HepG2 (cell line): ENCODE results near the gene MZF1. TPM values are rescaled to one million over a fixed set of nuclear protein-coding genes. Genes with fewer than 3 reads are reported as not detected.

ENCODE experiments used
- FOXM1 ChIP-seq: sonication (generic); formaldehyde crosslinking; IDR thresholded peaks from 2 replicates; pipeline ENCODE4 v1.5.0; 2020; ENCODE audit warnings: missing genetic modification reagents
- HMGA1 ChIP-seq: sonication (generic); formaldehyde crosslinking; conservative IDR thresholded peaks from 2 replicates; pipeline ENCODE4 v1.4.0; 2020; ENCODE audit warnings: missing genetic modification reagents
- HNRNPUL1 ChIP-seq: fragments of 200-400 bp; formaldehyde crosslinking; IDR thresholded peaks from 2 replicates; pipeline ENCODE4 v1.6.1; 2017; ENCODE audit warnings: low read depth, mild to moderate bottlenecking, low read length, moderate library complexity
- HOXA5 ChIP-seq: sonication (generic); formaldehyde crosslinking; IDR thresholded peaks from 2 replicates; pipeline ENCODE4 v1.4.0; 2020; ENCODE audit warnings: missing genetic modification reagents
- KDM5B ChIP-seq: sonication (generic); formaldehyde crosslinking; IDR thresholded peaks from 2 replicates; pipeline ENCODE4 v1.4.0; 2020; ENCODE audit warnings: missing genetic modification reagents, mild to moderate bottlenecking, borderline replicate concordance
- MAFG ChIP-seq: sonication (generic); formaldehyde crosslinking; IDR thresholded peaks from 2 replicates; pipeline ENCODE4 v1.5.1; 2020; ENCODE audit warnings: mild to moderate bottlenecking, missing genetic modification reagents
- MED8 ChIP-seq: sonication (generic); formaldehyde crosslinking; IDR thresholded peaks from 2 replicates; pipeline ENCODE4 v1.8.1; 2023; ENCODE audit warnings: mild to moderate bottlenecking, missing genetic modification reagents; ENCODE audit not compliant: insufficient replicate concordance
- MYC ChIP-seq: sonication (generic); formaldehyde crosslinking; IDR thresholded peaks from 2 replicates; pipeline ENCODE4 v1.9.0; 2021; ENCODE audit warnings: missing genetic modification reagents, borderline replicate concordance
- PAX8 ChIP-seq: sonication (generic); formaldehyde crosslinking; IDR thresholded peaks from 2 replicates; pipeline ENCODE4 v1.8.0; 2022; ENCODE audit warnings: mild to moderate bottlenecking, missing genetic modification reagents, borderline replicate concordance
- RARA ChIP-seq: IDR thresholded peaks from 2 replicates; pipeline ENCODE4 v1.6.1; 2016; ENCODE audit warnings: missing genetic modification reagents, missing compliant biosample characterization
- SNRNP70 ChIP-seq: fragments of 200-400 bp; formaldehyde crosslinking; IDR thresholded peaks from 2 replicates; pipeline ENCODE4 v1.6.1; 2017; ENCODE audit warnings: mild to moderate bottlenecking, low read depth, low read length, moderate library complexity
- TFDP2 ChIP-seq: sonication (generic); formaldehyde crosslinking; IDR thresholded peaks from 2 replicates; pipeline ENCODE4 v1.4.0; 2020; ENCODE audit warnings: missing genetic modification reagents
- TMF1 ChIP-seq: sonication (generic); formaldehyde crosslinking; IDR thresholded peaks from 2 replicates; pipeline ENCODE4 v1.8.1; 2022; ENCODE audit warnings: low read depth, missing genetic modification reagents
- ZC3H13 ChIP-seq: sonication (generic); formaldehyde crosslinking; IDR thresholded peaks from 2 replicates; pipeline ENCODE4 v1.8.1; 2023; ENCODE audit warnings: mild to moderate bottlenecking, missing genetic modification reagents, moderate library complexity
- ZFX ChIP-seq: sonication (generic); formaldehyde crosslinking; IDR thresholded peaks from 2 replicates; pipeline ENCODE4 v1.4.0; 2020; ENCODE audit warnings: mild to moderate bottlenecking, low read depth, missing genetic modification reagents, moderate library complexity
- ZNF138 ChIP-seq: sonication (generic); formaldehyde crosslinking; IDR thresholded peaks from 2 replicates; pipeline ENCODE4 v1.5.0; 2020; ENCODE audit warnings: mild to moderate bottlenecking, low read depth, missing genetic modification reagents
- ZNF691 ChIP-seq: sonication (generic); formaldehyde crosslinking; IDR thresholded peaks from 2 replicates; pipeline ENCODE4 v1.4.0; 2020; ENCODE audit warnings: missing genetic modification reagents, low read depth, mild to moderate bottlenecking, borderline replicate concordance
- polyA plus RNA-seq, 8 experiments: library from polyadenylated mRNA; depleted of rRNA in 3 of 8; stranded (reverse) in 7 of 8; unstranded in 1 of 8; fragments of >200 nt; fragmentation: Illumina TruSeq in 4 of 8; extraction: Trizol in 4 of 8; gene quantifications; 2 replicates each; pipeline versions ENCODE4 v1.2.1 to v1.2.3, GENCODE V29; 2011 to 2016; ENCODE audit warnings: low read depth in 4 of 8, missing spikeins in 1 of 8, mixed read lengths in 1 of 8; ENCODE audit not compliant: insufficient read depth in 1 of 8
- total RNA-seq, 5 experiments: library from RNA; depleted of rRNA; stranded (reverse); fragments of >200 nt; fragmentation: Illumina TruSeq; extraction: Trizol; gene quantifications; 2 replicates each; pipeline ENCODE4 v1.2.3, GENCODE V29; 2016; ENCODE audit warnings: low read depth in 1 of 5
- TF ChIP-seq, protein P1 (sequence below): sonication (generic); formaldehyde crosslinking; IDR thresholded peaks from 2 replicates; pipeline ENCODE4 v1.9.0; 2021; ENCODE audit warnings: missing genetic modification reagents, borderline replicate concordance
- TF ChIP-seq, protein P2 (sequence below): sonication (generic); formaldehyde crosslinking; IDR thresholded peaks from 2 replicates; pipeline ENCODE4 v1.5.0; 2020; ENCODE audit warnings: mild to moderate bottlenecking, missing genetic modification reagents
- TF ChIP-seq, protein P3 (sequence below): sonication (generic); formaldehyde crosslinking; IDR thresholded peaks from 2 replicates; pipeline ENCODE4 v1.8.0; 2022; ENCODE audit warnings: mild to moderate bottlenecking, missing genetic modification reagents; ENCODE audit not compliant: insufficient replicate concordance

The MZF1 gene
- total and polyA plus RNA-seq, 2 of the 13 experiments (the other 11 are each of a cell fraction or from before 2014, with no cell fraction given), result 3.1 to 8.1 TPM

DNA sequence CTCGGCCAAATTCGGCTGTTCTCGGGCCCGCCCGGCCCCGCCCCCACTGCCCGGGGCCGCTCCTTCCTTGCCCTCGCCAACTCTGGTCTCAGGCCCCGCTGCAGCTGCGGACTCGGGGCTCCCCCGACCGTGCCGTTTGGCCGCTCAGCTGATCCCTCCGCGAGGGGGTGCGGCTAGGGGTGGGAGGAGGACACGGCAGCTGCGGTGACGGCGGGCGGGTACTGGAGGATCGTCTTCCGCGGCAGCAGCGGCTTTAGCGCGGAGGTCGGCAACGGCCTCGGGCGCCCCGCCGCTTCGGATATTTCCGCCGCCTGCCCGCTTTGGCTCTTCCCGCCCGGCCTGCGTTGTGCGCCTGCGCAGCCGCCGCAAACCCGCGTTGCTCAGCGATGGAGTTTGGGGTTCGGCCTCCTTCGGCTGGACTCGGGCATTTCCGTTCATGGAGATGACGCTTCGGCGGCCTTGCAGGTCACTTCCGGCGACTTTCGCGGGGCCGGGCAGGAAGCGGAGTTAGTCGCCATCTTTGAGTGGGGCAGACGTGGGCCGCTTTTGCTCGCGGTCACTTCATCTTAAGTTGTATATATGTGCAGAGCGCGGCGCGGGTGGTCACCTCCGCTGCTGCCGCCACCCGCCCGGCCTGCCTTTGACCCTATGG is 14.4 kb downstream of the MZF1 start (continued):
- TF ChIP-seq, protein P1, sequence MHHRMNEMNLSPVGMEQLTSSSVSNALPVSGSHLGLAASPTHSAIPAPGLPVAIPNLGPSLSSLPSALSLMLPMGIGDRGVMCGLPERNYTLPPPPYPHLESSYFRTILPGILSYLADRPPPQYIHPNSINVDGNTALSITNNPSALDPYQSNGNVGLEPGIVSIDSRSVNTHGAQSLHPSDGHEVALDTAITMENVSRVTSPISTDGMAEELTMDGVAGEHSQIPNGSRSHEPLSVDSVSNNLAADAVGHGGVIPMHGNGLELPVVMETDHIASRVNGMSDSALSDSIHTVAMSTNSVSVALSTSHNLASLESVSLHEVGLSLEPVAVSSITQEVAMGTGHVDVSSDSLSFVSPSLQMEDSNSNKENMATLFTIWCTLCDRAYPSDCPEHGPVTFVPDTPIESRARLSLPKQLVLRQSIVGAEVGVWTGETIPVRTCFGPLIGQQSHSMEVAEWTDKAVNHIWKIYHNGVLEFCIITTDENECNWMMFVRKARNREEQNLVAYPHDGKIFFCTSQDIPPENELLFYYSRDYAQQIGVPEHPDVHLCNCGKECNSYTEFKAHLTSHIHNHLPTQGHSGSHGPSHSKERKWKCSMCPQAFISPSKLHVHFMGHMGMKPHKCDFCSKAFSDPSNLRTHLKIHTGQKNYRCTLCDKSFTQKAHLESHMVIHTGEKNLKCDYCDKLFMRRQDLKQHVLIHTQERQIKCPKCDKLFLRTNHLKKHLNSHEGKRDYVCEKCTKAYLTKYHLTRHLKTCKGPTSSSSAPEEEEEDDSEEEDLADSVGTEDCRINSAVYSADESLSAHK, result no peak
- 0 out of 2 replicates have a peak, but pooled peaks have one; percentile 4 for TF ChIP-seq RARA
- TF ChIP-seq KDM5B (CRISPR knock-in tag), result no peak; the same call in 1 of the 2 replicates
- TF ChIP-seq HNRNPUL1, result peak; percentile 64; the same call in 1 of the 2 replicates
- TF ChIP-seq TFDP2 (CRISPR knock-in tag), result peak; percentile 85
- TF ChIP-seq TMF1 (CRISPR knock-in tag), result 0 out of 2 replicates have a peak, but pooled peaks have one; percentile 30
- no peak for TF ChIP-seq HMGA1 (CRISPR knock-in tag)
- TF ChIP-seq ZNF691, result no peak
- TF ChIP-seq, protein P2, sequence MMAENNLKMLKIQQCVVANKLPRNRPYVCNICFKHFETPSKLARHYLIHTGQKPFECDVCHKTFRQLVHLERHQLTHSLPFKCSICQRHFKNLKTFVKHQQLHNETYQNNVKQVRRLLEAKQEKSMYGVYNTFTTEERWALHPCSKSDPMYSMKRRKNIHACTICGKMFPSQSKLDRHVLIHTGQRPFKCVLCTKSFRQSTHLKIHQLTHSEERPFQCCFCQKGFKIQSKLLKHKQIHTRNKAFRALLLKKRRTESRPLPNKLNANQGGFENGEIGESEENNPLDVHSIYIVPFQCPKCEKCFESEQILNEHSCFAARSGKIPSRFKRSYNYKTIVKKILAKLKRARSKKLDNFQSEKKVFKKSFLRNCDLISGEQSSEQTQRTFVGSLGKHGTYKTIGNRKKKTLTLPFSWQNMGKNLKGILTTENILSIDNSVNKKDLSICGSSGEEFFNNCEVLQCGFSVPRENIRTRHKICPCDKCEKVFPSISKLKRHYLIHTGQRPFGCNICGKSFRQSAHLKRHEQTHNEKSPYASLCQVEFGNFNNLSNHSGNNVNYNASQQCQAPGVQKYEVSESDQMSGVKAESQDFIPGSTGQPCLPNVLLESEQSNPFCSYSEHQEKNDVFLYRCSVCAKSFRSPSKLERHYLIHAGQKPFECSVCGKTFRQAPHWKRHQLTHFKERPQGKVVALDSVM (CRISPR knock-in tag), result peak; percentile 58
- 0 out of 2 replicates have a peak, but pooled peaks have one; percentile 66 for TF ChIP-seq ZNF138 (CRISPR knock-in tag)
- TF ChIP-seq FOXM1 (CRISPR knock-in tag), result no peak
- TF ChIP-seq ZFX (CRISPR knock-in tag), result peak; percentile 88
- peak; percentile 77 for TF ChIP-seq MYC (CRISPR knock-in tag)
- TF ChIP-seq ZC3H13 (CRISPR knock-in tag), result peak; percentile 45; the same call in 1 of the 2 replicates
- no peak for TF ChIP-seq MED8 (CRISPR knock-in tag)
- TF ChIP-seq SNRNP70, result no peak
- TF ChIP-seq HOXA5 (CRISPR knock-in tag), result peak; percentile 53; the same call in 1 of the 2 replicates
- TF ChIP-seq, protein P3, sequence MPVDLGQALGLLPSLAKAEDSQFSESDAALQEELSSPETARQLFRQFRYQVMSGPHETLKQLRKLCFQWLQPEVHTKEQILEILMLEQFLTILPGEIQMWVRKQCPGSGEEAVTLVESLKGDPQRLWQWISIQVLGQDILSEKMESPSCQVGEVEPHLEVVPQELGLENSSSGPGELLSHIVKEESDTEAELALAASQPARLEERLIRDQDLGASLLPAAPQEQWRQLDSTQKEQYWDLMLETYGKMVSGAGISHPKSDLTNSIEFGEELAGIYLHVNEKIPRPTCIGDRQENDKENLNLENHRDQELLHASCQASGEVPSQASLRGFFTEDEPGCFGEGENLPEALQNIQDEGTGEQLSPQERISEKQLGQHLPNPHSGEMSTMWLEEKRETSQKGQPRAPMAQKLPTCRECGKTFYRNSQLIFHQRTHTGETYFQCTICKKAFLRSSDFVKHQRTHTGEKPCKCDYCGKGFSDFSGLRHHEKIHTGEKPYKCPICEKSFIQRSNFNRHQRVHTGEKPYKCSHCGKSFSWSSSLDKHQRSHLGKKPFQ (CRISPR knock-in tag), result peak; percentile 59
- no peak for TF ChIP-seq MAFG (CRISPR knock-in tag)
- TF ChIP-seq PAX8 (CRISPR knock-in tag), result peak; percentile 77; the same call in 1 of the 2 replicates
